ENCODE data around the gene TTC21B. TPM values are rescaled to one million over a fixed set of nuclear protein-coding genes. Genes with fewer than 3 reads are reported as not detected.

TTC21B gene
- total RNA-seq, 1 experiment from 2014 or later, result 9.8 TPM

- Histone ChIP-seq H3K4me1 (replicated peaks; ENCODE audit: insufficient read depth) (no peaks in the 10 kb centered on the region), H3K4me3 (no peak overlapping the region), H2AFZ (no peak overlapping the region), H3K4me2 (no peak overlapping the region), H3K27ac (no peak overlapping the region), H3F3A (ENCODE audit: insufficient read depth, low read depth) (no peaks in the 10 kb centered on the region), H4K20me1 (ENCODE audit: insufficient read depth) (no peaks in the 10 kb centered on the region), H3K79me2 (ENCODE audit: low read depth) (no peaks in the 10 kb centered on the region), H3K27me3 (ENCODE audit: insufficient read depth, low read depth) (no peaks in the 10 kb centered on the region), H3K36me3 (ENCODE audit: low read depth) (no peaks in the 10 kb centered on the region), H3K9me3 (ENCODE audit: insufficient read depth, low read depth) (no peaks in the 10 kb centered on the region), H3K9me2 (ENCODE audit: insufficient read depth) (no peaks in the 10 kb centered on the region)
- TF ChIP-seq CTCF (conservative IDR thresholded peaks at IDR 0.05) (no peak), EZH2 (IDR thresholded peaks at IDR 0.05; ENCODE audit: low read depth) (no peak)
- ChIA-PET POLR2A (ENCODE audit: unreplicated experiment) (no interaction called here), CTCF (no interaction called here)
- DNase-seq, result no peak
- BruUV-seq (replicated peaks), result no TSS peak
- intact Hi-C loops (cut with micrococcal nuclease; ENCODE audit: unreplicated experiment), result loop anchor here (10.0 kb wide), 1 partner anchor 861 kb away; no protein-coding TSS in a partner anchor
Measured at GRCh38 chr2:165876269-165876668, 77.3 kb downstream of the TTC21B start.

GRCh38 chr2:165874445-165875039, 79.0 kb downstream of the TTC21B start:
- no peaks in the 10 kb centered on the region for H3K9me3 ChIP-seq (ENCODE audit: insufficient read depth, low read depth)
- no TSS peak for BruUV-seq (replicated peaks)
- no peaks in the 10 kb centered on the region for H3F3A ChIP-seq (ENCODE audit: insufficient read depth, low read depth)
- intact Hi-C loops (cut with micrococcal nuclease; ENCODE audit: unreplicated experiment), result loop anchor here (1.0 to 10.0 kb wide), 4 partner anchors 97 to 860 kb away; no protein-coding TSS in a partner anchor
- H3K27me3 ChIP-seq (ENCODE audit: insufficient read depth, low read depth), result no peaks in the 10 kb centered on the region
- TF ChIP-seq CTCF (conservative IDR thresholded peaks at IDR 0.05) (peak; percentile 72), EZH2 (IDR thresholded peaks at IDR 0.05; ENCODE audit: low read depth) (no peak)
- H3K79me2 ChIP-seq (ENCODE audit: low read depth), result no peaks in the 10 kb centered on the region
- no peaks in the 10 kb centered on the region for H4K20me1 ChIP-seq (ENCODE audit: insufficient read depth)
- H3K4me2 ChIP-seq, result no peak overlapping the region
- DNase-seq, result peak in 1 of 2 experiments; percentile 71
- ChIA-PET POLR2A (ENCODE audit: unreplicated experiment) (interaction anchor here (0.5 to 0.7 kb wide), 3 partner anchors 85 to 821 kb away, joined by 4 to 7 read pairs (median 7); no protein-coding TSS in a partner anchor), CTCF (interaction anchor here (0.6 to 1.6 kb wide), 6 partner anchors 40 to 895 kb away, joined by 3 to 12 read pairs (median 4); partner anchors contain the start of genes SCN2A and SCN3A)
- H3K9me2 ChIP-seq (ENCODE audit: insufficient read depth), result no peaks in the 10 kb centered on the region
- H2AFZ ChIP-seq, result no peak overlapping the region
- no peak overlapping the region for H3K4me3 ChIP-seq
- H3K4me1 ChIP-seq (replicated peaks; ENCODE audit: insufficient read depth), result no peaks in the 10 kb centered on the region
- H3K27ac ChIP-seq, result no peak overlapping the region
- no peaks in the 10 kb centered on the region for H3K36me3 ChIP-seq (ENCODE audit: low read depth)

- Histone ChIP-seq H2AFZ (no peak overlapping the region), H4K20me1 (ENCODE audit: insufficient read depth) (no peaks in the 10 kb centered on the region), H3K79me2 (ENCODE audit: low read depth) (no peaks in the 10 kb centered on the region), H3K27me3 (ENCODE audit: insufficient read depth, low read depth) (no peaks in the 10 kb centered on the region), H3K27ac (no peak overlapping the region), H3F3A (ENCODE audit: insufficient read depth, low read depth) (no peaks in the 10 kb centered on the region), H3K9me3 (ENCODE audit: insufficient read depth, low read depth) (no peaks in the 10 kb centered on the region), H3K36me3 (ENCODE audit: low read depth) (no peaks in the 10 kb centered on the region), H3K9me2 (ENCODE audit: insufficient read depth) (no peaks in the 10 kb centered on the region; the same call in 1 of the 2 replicates), H3K4me2 (no peak overlapping the region), H3K4me1 (replicated peaks; ENCODE audit: insufficient read depth) (no peaks in the 10 kb centered on the region), H3K4me3 (no peak overlapping the region)
- ChIA-PET POLR2A (ENCODE audit: unreplicated experiment) (no interaction called here), CTCF (interaction anchor here (0.6 kb wide), 1 partner anchor 1955 kb away, joined by 3 read pairs; no protein-coding TSS in a partner anchor)
- TF ChIP-seq EZH2 (IDR thresholded peaks at IDR 0.05; ENCODE audit: low read depth), result no peak
- no peak for TF ChIP-seq CTCF (conservative IDR thresholded peaks at IDR 0.05)
- DNase-seq, result no peak
- intact Hi-C loops (cut with micrococcal nuclease; ENCODE audit: unreplicated experiment), result loop anchor here (5.0 to 10.0 kb wide), 2 partner anchors 95 to 857 kb away; no protein-coding TSS in a partner anchor
- BruUV-seq (replicated peaks), result no TSS peak
Measured at GRCh38 chr2:165872101-165872791, 81.3 kb downstream of the TTC21B start.

Data from PC-9 (cell line).